Stimulated activated CD4-positive, alpha-beta T cell treated with anti-CD3 and anti-CD28 coated beads, Interleukin-15, amount 100 ng/mL, for 24 hours (primary cell): ENCODE measurements around the gene FAM234A.
"Not testable (repeated sequence)": the region's sequence is repeated elsewhere in the genome, so short reads cannot be mapped to it uniquely, and the experiment has no call there.

ENCODE experiments used
- DNase-seq: peaks from one replicate; pipeline ENCODE4 v3.0.0-alpha.2; 2020

FAM234A gene

DNA sequence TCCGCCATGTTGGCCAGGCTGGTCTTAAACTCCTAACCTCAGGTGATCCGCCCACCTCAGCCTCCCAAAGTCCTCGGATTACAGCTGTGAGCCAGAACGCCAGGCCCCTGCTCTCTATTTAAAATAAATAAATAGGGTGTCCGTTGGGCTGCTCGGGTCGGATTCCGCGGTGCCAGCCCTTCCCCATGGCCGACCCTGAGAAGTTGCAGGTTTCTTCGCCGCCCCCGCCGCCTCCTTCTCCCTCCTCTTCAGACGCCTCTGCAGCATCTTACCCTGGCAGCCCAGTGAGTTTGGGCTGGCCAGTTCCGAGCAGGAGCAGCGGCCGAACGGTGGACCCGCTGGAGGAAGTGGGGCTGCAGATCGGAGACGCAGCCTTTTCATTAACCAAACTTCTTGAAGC lies 3.7 kb upstream of the FAM234A start:
- no peak for DNase-seq

DNA sequence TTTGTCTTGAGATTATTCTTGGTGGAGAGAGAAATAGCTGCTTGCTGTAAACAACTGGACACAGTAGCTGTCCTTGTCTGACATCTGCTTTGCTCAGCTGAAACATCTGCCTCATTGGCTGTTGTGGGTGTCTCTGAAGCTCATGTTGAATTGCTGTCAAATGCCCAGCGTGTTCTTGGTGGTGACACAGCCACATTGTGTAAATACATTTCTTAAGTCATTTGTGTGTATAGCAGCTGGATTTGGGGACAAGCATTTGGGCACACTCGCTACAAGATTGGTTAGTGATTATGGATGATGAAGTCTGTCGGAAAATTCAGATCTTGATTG lies 5.3 kb downstream of the FAM234A start:
- no peak for DNase-seq

DNA sequence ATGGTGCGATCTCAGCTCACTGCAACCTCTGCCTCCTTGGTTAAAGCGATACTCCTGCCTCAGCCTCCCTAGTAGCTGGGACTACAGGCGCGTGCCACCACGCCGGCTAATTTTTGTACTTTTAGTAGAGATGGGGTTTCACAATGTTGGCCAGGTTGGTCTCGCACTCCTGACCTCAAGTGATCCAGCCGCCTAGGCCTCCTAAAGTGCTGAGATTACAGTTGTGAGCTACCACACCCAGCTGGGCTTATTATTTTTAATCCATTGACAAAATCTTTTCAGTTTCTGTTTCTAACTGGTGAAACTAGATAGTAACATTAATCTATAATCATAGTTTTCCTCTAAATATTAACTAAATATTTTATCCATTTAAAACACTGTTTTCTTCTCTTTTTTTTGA lies 5.9 kb downstream of the FAM234A start:
- no peak for DNase-seq

DNA sequence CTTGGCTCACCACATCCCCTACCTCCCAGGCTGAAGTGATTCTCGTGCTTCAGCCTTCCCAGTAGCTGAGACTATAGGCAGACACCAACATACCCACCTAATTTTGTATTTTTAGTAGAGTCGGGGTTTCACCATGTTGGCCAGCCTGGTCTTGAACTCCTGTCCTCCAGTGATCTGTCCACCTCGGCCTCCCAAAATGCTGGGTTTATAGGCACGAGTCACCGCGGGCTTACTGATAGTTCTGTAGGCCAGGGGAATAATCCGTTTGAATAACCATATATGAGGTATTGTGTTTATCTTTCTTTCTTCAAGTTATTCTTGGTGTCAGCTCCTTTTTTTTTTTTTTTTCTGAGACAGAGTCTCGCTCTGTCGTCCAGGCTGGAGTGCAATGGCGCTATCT lies 7.7 kb downstream of the FAM234A start:
- no peak for DNase-seq

DNA sequence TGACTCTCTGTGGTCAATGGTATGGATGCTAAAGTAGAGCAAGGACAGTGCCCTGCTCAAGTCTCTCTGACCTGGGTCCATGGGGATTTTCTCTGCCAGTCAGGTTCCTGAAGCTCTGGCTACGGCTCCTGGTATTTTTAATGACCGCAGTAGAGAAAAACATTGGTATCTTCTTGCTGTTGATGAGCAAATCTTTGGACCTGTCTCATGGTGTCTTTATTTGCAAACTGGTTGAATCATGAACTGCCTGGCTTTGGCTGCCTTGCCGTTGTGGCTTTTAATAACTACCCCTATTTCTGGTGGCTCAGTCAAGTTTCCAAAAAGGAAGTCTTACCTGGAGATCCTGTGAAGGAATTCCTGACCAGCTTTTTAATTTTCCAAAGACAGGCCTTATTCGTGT lies 8.7 kb downstream of the FAM234A start:
- DNase-seq: no peak

DNA sequence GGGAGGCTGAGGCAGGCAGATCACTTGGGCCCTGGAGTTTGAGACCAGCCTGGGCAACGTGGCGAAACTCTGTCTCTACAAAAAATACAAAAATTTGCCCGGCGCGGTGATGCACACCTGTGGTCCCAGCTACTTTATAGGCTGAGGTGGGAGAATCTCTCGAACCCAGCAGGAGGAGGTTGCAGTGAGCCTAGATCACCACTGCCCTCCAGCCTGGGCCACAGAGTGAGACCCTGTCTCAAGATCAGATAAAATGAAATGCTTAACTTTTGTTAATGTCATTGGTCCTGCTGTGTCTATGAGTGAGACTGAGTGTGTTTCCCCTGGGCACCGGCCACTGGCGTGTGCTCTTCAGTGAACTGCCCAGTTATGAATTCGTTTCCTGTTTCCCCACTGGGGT lies 10.5 kb downstream of the FAM234A start:
- no peak for DNase-seq

DNA sequence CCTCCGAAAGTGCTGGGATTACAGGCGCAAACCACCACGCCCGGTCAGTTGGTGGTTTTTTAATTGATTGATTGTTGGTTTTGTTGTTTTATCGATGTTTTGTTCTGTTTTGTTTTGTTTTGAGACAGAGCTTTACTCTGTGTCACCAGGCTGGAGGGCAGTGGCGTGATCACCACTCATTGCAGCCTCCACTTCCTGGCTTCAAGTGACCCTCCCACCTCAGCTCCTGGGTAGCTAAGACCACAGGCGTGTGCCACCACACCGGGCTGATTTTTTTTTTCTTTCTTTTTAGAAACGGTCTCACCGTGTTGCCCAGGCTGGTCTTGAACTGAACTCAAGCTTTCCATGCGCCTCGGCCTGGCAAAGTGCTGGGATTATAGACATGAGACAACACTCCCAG lies 12.4 kb downstream of the FAM234A start:
- no peak for DNase-seq

DNA sequence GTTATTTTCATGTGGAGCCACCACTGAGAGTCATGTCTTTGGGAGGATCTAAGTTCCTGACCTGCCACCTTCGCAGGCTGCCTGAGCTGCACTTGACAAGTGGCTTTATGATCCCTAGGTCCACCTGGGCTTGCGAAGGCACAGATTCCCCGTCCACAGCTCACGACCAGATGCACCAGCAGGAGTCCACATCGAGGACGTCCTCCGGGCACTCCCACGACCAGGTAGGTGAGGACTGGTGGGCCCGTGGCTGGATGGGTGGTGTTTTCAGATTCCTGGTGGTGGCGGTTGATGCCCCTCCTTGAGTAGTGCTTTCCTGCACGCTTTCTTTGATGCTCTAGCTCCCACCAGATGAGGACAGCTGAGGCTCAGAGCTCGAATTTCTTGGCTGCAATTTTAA lies 14.8 kb downstream of the FAM234A start:
- no peak for DNase-seq

DNA sequence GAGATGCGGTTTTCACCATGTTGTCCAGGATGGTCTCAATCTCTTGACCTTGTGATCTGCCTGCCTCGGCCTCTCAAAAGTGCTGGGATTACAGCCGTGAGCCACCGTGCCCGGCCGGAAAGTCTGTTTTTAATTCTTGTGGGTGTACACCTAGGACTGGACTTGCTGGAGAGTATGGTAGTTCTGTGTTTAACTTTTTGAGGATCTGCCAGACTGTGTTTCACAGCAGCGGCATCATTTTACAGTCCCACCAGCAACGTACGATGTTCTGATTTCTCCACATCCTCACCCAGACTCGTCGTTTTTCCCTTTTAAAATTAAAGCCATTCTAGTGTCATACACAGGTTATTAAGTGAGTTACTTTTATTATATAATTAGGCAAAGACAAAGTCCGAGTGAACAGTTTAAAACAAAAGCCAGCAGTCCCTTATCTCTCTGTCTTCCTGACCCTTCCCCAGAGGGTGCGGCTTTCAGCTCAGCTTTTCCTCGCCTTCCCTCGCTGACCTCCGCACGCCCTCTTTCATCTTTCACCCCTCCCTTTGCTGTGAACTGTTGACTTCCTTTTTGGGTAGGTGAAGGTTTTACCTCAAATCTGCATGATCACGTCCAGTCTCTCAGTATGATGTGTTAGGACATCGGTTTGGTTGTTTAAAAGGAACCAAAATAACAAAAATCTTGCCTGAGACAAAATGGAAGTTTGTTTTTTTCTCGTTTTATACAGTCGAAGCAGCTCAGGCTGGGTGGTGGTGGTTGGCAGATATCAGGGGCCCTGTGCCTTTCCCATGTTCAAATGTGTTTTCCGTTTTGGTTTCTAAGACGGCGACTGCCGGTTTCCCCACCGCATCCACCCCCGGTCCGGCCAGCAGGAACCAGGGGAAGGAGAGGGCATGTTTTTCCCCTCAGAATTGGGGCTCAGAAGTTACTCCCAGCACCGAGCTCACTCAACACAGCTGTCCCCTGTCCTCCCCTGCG lies 18.0 kb downstream of the FAM234A start:
- DNase-seq: peak; percentile 48

DNA sequence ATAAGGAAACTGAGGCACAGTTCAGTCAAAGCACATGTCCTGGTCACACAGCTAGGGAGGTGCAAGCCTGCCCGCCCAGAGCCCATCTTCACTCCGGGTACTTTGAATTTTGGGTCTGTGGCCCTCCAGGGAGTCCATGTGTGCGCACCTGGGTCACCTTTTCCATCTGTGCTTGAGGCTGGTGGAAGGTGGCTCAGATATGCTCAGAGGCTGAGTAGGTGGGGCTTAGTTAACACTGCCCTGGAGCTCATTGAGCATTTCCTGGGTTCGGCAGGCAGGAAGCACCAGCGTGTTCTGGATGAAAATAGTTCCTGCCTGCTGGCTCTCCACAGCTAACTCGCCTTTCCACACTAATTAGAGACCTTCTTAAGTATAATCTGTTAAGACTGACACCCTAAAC lies 19.2 kb downstream of the FAM234A start:
- DNase-seq: peak; percentile 23

DNA sequence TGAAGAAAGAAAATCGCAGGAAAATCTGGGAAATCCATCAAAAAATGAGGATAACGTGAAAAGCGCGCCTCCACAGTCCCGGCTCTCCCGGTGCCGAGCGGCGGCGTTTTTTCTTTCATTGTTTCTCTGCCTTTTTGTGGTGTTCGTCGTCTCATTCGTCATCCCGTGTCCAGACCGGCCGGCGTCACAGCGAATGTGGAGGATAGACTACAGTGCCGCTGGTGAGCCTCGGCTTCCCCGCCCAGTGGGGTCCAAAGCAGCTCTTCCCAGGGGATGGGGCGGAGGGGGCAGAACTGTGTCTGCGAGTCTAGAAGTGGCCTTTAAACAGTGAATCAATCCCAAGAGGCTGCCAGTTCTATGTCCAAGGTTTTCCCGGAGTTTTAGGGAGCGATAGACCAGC lies 19.8 kb downstream of the FAM234A start:
- no peak for DNase-seq

DNA sequence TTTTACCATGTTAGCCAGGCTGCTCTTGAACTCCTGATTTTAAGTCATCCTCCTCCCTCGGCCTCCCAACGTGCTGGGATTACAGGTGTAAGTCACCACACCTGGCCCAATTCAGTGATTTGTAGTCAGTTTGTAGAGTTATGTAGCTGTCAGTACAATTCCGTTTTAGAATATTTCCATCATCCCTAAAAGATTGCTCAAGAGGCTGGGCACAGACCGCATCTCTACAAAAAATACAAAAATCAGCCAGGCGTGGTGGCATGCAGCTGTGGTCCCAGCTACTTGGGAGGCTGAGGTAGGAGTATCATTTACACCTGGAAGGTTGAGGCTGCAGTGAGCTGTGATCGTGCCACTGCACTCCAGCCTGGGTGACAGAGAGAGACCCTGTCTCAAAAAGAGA lies 20.6 kb downstream of the FAM234A start:
- no peak for DNase-seq

DNA sequence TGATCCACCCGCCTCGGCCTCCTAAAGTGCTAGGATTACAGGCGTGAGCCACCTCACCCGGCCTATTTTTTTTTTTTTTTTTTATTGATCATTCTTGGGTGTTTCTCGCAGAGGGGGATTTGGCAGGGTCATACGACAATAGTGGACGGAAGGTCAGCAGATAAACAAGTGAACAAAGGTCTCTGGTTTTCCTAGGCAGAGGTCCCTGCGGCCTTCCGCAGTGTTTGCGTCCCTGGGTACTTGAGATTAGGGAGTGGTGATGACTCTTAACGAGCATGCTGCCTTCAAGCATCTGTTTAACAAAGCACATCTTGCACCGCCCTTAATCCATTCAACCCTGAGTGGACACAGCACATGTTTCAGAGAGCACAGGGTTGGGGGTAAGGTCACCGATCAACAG lies 23.5 kb downstream of the FAM234A start:
- not testable (repeated sequence) for DNase-seq

DNA sequence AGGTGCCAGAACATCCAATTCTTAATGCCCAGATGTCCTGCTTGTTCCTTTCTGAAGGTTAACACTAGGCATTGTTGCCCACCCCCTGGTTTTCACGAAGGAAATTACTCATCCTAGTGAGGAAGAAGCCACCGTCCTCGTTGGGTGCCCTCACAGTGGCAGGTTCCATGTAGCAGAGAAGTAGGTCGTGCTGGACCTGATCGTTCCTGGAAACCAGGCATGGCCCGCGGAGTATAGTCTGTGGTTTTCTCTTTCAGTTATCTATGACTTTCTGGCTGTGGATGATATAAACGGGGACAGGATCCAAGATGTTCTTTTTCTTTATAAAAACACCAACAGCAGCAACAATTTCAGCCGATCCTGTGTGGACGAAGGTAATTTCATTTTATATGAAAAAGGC lies 24.6 kb downstream of the FAM234A start:
- DNase-seq: no peak

DNA sequence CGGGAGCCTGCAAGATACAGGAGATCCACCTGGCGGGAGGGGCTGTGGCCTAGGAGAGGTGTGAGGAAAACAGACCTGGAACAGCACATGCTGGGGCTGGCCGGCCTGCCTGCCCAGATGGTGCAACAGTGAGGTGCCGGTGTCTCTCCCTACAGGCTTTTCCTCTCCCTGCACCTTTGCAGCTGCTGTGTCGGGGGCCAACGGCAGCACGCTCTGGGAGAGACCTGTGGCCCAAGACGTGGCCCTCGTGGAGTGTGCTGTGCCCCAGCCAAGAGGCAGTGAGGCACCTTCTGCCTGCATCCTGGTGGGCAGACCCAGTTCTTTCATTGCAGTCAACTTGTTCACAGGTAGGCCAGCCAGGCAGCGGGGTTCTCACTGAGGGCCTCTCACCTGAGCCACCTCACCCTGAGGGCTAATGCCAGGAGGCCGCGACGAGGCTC lies 25.2 kb downstream of the FAM234A start:
- DNase-seq: no peak

DNA sequence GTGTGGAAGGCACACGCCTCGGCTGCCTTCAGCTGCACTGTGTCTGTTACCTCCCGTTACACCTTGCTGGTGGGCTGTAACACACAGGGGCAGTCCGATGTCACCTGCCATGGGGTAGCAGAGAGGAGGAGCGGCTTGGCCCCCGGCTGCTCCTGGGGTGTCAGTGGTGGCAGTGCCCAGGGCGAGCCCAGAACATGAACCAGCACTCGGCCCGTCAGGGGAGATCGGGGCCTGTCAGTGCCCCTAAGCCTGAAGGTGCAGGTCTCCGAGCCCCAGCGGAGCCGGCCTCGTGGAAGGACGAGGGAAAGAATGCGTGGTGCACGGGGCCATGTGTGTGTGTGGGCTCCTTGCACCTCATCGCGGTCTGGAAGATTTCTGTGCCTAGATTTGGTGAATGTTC lies 25.7 kb downstream of the FAM234A start:
- DNase-seq: no peak

DNA sequence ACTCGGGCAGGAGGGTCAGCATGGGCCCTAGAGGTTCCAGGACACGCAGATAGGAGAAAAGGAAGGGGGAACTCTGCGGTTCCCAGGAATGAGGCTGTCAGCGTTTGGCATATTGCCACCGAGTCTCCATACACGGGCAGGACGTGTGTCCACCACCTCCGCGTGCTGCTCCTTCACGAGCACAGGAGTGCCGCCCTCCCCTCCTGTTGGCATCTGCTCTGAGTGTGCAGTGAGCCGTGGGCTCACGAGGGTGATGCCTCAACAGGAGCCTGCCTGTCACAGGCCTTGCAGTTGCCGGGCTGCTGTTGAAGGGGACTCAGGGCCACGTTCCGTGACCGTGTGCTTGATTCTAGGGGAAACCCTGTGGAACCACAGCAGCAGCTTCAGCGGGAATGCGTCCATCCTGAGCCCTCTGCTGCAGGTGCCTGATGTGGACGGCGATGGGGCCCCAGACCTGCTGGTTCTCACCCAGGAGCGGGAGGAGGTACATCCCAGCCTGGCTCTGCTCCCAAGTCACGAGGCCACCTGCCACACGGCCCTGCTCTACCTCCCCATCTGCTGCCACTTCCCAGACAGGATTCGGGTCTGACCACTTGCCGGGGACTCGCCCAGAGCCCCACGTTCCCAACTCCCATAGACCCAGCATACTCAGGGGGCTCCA lies 26.5 kb downstream of the FAM234A start:
- no peak for DNase-seq

DNA sequence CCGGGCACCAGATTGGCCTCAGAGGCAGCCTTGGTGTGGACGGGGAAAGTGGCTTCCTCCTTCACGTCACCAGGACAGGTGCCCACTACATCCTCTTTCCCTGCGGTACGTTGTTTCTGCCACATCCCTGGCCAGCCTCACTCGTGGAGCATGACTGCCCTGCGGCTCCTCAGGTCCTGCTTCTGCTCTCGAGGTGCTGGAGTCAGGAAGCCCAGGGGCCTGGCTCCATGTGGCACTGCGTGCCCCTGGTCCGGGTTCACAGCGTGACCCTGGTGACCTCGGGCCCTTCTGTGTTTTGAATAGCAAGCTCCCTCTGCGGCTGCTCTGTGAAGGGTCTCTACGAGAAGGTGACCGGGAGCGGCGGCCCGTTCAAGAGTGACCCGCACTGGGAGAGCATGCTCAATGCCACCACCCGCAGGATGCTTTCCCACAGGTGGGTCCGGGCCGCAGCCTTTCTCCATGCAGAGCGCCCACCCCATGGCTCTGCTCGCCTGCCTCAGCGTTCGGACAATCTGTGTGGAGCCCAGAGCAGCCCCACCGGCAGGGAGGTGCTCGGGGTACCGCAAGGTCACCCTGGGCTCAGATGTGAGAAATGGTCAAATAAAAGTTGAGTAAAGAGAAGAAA lies 27.6 kb downstream of the FAM234A start:
- no peak for DNase-seq

DNA sequence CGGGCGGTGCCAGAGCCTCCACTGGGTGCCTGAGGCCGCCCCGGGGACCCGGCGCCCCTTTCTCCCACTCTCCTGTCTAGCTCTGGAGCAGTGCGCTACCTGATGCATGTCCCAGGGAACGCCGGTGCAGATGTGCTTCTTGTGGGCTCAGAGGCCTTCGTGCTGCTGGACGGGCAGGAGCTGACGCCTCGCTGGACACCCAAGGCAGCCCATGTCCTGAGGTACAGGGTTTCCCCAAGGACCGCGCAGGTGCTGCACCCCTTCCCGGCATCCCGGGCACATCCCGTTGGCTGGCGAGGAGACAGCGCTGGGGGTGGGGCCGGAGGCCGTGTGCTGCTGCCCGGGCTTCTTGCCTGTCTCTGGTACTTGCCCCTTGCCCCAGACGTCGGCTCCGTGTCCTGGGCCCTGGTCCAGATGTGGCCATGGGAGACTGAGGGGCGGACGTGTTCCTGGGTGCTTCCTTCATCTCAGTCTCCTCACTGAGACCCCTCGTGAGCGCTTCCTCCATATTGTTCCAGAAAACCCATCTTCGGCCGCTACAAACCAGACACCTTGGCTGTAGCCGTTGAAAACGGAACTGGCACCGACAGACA lies 28.7 kb downstream of the FAM234A start:
- DNase-seq: no peak

DNA sequence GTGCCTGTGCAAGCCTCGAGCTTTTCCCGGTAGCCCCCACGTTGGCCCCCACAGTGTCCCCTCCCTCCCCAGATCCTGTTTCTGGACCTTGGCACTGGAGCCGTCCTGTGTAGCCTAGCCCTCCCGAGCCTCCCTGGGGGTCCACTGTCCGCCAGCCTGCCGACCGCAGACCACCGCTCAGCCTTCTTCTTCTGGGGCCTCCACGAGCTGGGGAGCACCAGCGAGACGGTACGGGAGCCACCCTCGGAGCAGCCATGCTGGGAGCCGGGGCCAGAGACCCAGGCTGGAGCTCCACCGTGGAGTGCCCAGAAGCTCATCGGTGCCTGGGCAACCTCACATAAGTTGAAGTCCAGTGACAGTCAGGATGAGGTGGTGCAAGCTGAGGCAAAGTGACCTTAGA lies 29.3 kb downstream of the FAM234A start:
- DNase-seq: no peak

DNA sequence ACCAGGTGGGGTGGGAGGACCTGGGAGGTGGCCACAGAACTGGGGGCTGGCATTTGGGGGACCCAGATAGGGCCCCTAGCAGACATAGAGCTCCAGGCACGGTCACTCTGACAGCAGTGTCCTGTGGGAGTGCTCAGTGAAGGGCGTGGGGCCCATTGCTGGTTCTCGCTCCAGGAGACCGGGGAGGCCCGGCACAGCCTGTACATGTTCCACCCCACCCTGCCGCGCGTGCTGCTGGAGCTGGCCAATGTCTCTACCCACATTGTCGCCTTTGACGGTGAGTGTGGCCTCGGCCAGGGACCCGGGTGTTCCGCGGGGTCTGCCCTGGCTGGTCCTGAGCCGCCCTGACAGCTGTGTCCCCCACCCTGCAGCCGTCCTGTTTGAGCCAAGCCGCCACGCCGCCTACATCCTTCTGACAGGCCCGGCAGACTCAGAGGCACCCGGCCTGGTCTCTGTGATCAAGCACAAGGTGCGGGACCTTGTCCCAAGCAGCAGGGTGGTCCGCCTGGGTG lies 29.9 kb downstream of the FAM234A start:
- no peak for DNase-seq

DNA sequence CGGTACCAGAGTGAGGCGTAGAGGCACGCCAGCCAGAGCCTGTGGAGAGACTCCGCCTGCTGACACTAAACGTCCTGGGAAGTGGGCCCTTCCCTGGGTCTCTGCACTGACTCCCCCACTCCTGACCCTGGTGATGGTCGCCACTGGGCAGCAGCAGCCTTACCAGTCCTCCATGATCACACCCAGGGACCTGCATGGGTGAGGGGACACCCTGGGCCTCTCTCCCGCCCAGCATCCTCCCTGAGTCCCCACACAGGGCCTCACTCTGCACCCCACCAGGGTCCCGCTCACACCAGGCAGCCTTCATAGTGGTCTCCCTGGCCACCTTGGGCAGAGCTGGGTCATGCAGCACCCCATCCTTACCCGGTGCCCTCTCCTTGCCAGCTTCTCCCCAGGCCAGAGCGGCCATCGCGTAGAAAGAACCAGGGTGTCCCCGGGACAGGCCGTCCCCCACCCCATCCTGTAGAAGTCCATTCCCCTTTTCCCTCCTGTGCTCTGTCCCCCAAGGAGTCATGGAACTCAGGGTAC lies 30.4 kb downstream of the FAM234A start:
- DNase-seq: no peak

DNA sequence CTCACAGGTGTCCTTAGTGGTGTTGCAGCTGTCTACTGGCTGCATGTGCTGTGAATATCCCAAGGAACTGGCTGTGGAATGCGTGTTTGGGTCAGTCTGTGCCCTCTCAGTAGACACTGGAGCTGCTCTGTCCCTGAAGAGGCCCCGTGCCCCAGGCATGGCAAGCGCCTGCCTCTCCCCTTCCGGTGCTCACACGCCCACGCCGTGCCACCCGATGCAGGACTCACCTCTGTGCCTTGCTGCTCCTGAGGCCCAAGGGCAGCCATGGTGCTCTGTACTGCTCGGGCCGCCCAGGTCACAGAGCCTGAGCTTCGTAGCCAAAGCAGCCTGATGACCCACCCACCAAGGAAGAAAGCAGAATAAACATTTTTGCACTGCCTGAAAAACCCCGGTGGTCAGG lies 31.1 kb downstream of the FAM234A start:
- no peak for DNase-seq
